GM19099 (cell line): ENCODE measurements around the gene KCNIP2.

Experiments
- POLR2A ChIP-seq: IDR thresholded peaks from 3 replicates; pipeline ENCODE4 v1.6.1; 2011; ENCODE audit warnings: low read depth; ENCODE audit not compliant: insufficient read length; ENCODE audit errors: extremely low read depth

The KCNIP2 gene

DNA sequence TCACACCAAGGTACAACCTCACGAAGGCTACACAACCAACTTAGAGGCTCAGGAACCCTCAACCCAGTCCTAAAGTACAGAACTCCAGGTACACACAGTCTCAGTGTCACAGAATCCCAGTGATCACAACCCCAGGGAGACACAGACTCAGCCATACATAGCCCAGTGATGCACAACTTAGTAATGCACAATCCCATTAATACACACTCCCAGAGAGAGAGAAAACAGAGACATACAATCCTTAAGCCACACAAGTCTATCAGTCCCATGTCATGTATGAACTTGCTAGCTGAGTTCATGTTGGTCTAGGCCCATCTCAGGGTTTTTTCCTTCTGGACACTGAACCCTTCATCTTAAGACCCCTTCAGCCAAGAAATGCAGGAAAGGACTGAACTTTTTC lies 4.6 kb downstream of the KCNIP2 start:
- no peak for TF ChIP-seq POLR2A

DNA sequence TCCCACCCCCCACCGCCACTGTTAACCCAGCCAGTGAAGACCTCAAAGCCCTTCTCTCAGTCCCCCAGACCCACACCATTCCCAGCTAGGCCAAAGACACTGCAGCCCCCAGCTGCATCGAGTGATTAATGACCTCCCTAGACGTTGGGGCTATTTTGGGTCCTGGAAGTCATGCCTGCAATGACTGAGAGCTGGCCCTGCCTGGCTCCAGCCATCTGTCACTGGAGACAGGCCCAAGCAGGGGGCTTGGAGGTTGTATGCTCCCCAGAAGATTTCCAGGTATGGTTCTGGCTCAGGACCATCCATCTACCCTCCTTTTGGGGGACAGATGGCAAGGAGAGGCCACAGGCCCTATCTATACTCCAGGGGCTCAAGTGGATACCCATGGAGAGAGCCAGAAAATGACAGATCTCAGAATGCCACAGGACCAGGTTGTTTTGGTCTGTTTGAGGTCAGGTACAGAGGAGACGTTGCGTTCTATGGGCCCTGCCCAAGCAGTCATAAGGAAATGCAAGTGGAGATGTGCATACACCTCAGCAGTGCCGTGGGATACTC lies 5.1 kb downstream of the KCNIP2 start:
- no peak for TF ChIP-seq POLR2A

DNA sequence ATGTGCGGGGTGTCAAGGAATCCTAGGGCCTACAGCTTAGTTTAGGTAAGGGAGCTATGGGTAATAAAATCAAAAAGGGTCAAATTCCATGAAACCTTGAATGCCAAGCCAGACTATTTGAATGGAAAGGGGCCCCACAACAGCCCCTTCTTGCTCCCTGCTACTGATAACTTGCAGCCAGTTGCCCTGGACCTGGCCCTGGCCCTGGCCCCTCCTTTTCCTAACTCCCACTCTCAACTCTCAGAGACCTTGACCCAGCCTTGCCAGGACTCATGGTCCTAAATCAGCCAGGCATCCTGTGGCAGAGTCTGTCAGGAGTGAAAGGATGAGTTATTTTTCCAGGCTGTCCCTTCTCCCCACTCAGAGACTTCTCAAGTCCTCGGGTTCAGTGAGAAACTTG lies 5.9 kb downstream of the KCNIP2 start:
- TF ChIP-seq POLR2A: no peak

DNA sequence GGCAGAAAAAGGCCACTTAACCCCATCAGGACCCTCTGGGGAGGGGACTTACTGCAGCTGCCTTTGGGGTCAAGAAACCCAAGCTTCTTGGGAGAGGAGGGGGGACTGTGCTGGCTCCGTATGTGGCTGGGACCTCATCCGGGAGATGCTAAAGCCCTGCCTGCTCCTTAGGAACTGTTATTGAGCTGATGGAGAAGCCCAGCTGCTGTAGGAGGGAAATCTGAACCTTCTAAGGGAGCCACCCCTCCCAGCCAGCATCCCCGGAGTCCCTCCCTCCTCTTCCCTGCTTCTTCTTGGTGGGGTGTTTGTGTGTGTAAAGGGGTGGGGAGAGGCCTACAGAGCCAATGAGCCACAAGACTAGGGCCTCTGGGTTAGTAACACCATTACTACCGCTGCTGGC lies 8.2 kb downstream of the KCNIP2 start:
- TF ChIP-seq POLR2A: no peak

DNA sequence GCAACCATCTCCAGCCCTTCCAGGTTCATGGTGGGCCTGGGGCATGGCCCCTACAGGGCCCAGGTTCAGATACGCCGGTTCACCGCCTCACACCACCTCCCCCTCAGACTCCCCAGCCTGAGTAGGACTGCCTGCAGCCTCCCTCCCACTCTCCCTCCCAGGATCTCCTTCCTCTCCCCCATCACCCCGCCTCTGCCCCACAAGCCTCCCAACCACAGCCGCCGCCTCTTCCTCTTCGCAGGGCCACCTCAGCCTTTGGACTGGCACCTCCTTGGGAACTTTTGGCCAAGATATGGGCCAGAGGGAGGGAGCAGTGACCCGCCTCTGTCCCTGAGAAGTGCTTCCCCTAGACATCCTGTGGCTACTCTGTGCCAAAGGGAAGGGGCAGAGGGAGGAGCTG lies 9.3 kb downstream of the KCNIP2 start:
- no peak for TF ChIP-seq POLR2A

DNA sequence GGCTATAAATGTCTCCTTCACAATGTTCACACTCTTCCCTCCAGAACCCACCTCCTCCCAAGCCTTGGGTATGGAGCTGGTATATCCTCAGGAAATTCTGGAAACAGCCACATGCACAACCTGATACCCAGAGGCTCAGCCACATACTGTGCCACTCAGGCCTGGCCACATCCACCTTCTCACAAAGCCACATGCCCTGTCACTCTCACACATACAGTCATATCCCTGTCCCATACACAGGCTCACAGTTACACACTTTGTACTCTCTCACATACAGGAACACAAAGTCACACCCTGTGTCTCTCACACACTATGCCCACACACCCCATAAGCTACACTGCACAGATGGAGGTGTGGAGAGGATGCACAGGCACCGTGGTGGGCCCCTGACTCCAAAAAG lies 10.1 kb downstream of the KCNIP2 start:
- TF ChIP-seq POLR2A: no peak

DNA sequence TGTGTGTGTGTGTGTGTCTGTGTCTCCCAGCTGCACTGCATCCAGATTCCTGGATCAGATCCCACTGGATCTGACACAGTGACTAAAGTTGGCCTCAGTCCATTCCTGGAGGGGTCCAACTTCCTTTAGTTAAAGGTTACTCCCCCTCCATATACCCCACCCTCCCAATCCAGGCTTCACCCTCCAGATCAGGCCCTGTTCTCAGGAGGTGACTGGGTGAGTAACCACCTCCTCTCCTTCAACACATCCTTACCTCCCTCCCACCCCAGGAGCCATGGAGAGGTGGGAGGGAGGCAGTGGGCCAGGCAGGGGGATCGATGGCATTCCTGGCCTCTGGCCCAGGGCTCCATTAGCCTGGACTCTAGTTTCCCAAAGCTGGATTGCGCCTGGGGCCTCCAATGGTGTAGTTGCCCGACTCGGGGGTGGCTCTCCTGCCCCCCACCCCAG lies 11.3 kb downstream of the KCNIP2 start:
- no peak for TF ChIP-seq POLR2A

DNA sequence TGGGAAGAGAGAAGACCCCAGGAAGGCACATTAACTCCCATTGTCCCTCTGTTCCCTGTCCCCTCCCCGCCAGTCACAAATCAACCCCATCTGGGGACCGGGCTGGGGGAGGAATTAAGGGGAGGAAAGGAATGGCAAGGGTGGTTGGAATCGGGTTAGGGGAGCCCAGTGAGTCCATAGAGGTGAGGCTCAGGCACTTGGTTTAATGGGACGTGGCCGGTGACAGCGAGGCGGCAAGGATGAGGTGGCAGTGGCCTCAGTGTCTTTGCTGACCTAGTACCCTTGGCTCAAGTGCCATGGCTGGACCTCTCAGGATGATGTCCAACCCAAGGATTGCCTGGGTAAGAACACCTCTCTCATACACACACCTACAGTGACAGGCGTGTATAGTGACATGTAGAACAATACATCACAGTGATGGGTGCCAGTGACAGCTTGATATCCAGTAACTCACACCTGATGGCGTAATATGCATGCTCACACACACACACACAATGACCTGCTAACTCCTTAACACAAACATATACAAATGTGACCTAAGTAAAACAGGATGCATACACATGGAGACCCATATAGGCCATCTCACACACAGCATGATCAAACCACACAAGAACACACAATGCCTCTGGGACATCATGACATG lies 12.3 kb downstream of the KCNIP2 start:
- TF ChIP-seq POLR2A: no peak

DNA sequence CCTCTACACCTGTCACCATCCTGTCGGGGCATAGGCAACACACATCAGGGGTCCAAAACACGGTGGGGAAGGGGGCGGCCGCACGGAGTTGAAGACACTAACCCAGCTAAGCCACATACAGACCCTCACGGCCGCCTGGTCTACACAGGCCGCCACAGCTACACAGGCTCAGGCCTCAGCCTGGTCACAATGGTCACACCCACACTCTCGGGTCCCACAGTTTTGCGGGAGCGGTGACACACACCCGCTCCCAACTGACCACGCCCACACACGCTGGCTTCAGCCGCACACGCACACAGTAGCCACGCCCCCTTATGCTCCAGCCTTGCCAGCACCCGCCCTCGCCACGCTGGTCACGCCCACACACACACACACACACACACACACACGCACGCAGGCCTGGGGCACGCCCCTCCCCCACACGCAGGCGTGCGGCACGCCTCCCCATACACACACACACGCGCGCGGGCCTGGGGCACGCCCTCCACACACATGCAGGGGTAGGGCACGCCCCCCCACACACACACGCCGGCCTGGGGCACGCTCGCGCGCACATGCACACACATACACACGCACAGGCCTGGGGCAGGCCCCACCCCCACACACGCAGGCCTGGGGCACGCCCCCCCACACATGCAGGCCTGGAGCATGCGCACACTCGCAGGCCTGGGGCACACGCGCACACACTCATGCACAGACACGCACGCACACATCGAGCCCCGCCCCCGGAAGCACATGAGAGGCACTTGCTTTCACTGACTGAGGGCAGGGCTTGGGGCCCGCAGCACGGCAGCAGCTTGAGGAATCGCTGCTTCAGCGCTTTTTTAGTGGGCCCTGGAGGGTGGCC lies 13.1 kb downstream of the KCNIP2 start:
- TF ChIP-seq POLR2A: peak; percentile 58

DNA sequence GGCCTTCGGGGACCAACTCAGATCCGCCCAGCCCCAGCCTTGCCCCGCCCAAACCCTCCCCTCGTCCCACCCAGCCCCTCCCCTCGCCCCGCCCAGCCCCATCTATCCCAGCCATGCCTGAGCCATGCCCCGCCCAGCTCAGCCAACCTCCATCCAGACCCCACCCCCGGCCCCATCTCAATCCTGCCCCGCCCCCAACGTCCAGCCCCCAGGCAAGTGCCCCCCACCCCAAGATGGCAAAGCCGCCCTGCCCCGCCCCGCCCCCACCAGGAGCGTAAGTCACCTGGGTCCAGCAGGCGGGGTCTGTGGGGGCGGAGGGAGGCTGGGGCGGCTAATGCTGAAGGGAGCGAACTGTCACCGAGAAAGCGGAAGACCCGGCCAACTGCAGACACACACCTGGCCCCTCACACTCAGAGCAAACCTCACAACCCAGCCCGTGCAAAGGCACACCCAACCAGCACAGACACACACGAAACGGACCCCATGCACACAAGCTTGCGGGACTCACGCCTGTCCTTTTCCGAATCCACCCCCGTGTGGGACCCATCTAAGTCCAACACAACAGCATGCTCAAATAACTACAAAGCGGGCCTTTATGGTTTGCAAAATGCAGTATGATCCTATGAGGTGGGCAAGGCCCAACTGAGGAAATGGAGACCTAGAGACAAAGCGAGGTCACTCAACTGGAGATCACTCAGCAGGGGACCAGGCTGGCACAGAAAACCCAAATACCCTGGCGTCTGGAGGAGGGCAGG lies 13.9 kb downstream of the KCNIP2 start:
- TF ChIP-seq POLR2A: no peak

DNA sequence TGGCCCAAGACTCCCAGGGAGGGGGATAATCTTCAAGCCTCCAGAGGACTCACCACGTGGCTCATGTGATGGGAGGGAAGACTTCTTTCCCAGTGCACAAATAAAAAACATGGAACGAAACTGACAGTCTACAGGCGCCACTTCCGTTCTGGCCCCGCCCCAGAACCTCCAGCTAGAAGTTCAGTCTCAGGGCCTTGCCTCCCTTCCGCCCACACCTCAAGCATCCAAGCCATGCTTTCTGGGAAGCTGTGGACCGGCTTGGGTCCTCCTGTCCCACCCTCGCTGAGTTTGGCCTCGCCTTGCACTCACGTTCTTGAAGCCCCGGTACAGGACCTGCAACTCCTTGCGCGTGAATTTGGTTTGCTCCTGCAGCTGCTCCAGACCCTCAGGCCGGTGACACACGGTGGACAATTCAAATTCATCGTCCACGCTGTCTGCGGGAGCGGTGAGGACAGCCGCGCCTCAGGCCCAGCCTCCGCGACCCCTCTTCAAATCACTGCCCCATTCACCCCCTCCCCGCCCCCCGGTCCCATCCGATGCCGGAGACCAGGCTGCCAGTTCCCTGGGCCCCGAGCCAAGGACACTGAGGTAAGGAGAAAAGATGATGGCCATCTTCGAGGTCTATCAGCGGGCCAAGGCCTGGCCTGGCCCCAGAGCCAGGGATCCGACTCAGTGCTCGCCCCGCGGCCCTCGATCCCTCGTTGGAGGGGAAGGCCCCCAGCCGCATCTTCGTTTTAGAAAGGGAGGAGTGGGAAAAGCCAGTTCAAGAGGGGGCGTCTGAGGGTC lies 14.6 kb downstream of the KCNIP2 start:
- no peak for TF ChIP-seq POLR2A

DNA sequence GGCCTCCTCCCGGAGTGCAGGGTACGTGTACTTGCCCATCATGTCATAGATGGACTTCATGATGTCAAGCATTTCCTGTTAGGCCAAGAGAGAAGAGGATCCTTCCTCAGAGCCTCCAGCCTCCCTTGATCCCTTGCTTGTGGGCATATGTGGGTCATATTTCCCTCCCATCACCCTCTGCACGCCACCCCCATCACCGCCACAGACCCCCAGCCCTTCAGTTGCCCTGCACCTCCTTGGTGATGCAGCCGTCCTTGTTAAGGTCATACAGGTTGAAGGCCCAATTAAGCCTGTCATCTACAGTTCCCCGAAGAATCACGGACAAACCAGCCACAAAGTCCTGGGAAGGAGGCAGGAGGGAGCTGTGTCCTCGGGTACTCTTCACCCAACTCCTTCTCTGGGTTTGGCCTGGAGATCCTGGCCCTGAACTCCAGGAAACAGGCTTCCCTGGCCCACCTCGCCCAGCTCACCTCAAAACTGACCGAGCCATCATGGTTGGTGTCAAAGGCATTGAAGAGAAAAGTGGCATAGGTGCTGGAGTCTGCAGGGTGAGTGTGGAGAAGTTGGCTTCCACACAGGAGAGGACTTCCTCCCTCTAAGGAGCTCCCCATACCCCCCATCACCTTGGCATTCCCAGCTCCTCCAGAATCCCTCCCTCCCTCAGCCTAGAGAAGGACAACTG lies 15.5 kb downstream of the KCNIP2 start:
- no peak for TF ChIP-seq POLR2A

DNA sequence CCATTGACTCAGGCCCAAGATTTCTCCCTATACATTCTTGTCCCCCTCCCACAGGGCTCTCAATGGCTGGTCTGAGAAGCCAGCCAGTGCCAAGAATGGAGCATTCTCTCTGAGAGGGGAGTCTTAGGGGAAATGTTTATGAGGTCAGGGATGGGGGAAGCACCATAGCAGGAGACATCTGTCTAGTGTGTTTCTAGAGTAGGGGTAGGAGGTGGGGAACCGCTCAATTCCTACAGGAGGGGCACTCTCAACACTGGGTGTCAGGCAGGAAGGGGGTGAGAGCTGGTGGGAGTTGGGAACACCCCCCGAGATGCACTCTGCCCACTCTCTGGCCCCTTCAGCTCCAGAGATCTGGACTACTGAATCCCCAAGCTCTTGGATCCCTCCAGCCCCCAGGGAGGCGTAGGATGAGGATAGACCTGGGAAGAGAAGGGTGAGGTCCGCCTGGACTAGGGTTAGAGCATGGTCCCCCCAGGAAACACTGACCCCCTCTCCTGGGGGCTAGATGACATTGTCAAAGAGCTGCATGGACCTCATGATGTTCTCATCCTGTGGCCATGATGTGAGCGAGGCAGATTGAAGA lies 16.7 kb downstream of the KCNIP2 start:
- TF ChIP-seq POLR2A: no peak

DNA sequence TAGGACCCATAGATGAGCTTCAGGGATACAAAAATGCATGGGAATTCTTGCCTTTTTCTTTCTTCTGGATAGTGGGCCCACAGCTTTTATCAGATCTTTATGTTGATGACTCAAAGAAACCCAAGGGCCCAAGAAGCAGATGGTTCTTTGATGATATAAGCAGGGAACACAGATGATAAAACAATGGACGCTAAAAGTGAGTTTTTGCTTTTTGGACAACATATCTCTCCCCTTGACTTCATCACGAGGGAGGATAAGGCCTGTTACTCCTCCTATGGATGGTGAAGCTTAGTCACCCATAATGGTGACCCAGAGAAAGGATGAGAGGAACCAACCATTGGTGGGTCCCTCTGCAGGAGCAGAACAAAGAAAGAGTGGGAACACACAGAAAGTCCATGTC lies 18.9 kb downstream of the KCNIP2 start:
- TF ChIP-seq POLR2A: no peak

DNA sequence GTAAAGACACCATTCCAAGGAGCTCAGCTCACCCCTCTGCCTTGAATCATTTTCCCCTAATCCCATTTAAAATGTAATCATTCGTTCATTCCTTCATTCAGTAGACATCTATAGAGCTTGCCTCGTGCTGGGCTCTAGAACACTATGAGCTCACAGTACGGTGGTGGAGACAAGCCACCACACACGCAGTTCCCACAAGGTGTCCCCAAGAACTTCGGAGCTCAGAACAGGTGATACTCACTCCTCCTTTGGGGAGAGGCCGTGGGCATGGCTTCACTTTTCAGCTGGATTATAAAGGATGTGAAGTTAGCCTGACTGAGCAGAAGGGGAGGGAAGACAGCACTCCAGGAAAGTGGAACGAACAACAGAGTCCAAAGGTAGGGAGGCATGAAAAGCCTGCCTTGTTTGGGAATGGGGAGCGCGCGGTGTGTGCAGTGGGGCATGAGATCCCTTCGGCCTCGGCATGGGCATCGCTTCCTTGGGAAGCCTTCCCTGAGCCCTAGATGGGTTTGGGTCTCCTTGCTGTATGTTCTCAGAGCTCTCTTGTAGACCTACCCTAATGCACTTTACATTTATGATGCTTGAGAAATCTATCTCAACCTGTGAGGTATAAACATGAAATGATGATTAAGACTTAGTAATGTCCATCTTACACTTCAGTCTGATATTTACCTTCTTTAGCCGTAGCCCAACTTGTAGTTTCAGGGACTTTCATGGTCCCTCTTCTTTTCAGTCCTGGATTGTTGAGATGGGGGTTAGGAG lies 24.5 kb downstream of the KCNIP2 start:
- no peak for TF ChIP-seq POLR2A
